Measurements from ENCODE around the gene NR1D1.

The NR1D1 gene

DNA sequence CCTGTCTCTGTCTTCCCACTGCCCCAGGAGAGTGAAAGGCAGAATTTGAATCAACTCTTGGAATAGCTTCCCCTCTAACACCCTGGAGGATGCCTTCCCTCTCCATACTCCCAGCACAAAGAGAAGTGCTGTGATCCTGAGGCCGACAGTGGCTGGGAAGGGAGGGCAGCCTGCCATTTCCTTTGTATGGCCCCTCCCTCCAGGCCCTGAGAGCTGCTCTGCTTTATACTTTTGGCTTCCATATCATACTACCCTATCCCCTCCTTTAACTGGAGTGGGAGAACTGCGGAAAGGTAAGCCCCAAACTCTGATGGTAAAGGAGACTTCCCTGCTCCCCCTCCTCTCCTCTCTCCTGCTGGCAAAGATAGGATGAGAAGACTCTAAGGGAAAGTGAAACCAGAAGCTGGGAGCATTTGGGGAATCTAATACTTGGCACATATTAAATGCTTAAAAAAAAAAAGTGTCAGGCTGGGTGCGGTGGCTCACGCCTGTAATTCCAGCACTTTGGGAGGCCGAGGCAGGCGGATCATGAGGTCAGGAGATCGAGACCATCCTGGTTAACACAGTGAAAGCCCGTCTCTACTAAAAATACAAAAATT, 42.1 kb downstream of the NR1D1 start:
- no peak for DNase-seq

DNA sequence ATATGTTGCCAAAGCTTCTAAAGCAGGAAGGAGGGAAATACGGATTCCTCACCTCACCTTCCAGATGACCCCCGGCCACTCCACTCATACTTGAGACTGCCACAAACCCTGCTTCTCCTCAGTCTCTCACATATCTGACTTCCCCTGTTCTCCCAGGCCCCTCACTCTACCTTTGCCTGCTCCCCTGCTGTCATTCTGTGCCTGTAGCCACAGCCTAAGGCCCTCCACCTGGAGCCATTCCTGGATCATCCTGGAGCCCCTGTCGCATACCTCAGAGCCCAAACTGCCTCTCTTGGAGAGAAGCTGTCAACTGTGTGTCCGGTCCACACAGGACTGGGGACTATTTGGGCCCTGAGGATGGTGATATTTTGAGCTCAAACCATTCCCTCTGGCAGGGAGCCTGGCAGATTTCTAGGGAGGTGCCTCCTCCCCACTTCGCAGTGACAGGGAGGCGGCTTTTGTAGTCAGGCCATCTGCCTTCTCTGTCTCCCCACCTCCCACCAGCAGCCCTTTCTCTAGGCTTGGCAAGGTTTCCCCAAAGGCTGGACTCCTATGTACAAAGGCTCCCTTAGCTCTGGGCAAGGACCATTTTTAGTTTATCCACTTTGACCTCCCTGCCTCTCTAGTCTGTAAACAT, 43.9 kb downstream of the NR1D1 start:
- no peak overlapping the region for H3K9ac ChIP-seq (ENCODE audit: low read length)
- H3K9me3 ChIP-seq (replicated peaks; ENCODE audit: insufficient read depth, low read length): no peaks in the 10 kb centered on the region
- H3K27me3 ChIP-seq (replicated peaks; ENCODE audit: insufficient read depth, low read length): peaks cover 50% of the 10 kb centered on the region
- H2AFZ ChIP-seq (ENCODE audit: low read length): no peak overlapping the region
- TF ChIP-seq, protein P1, sequence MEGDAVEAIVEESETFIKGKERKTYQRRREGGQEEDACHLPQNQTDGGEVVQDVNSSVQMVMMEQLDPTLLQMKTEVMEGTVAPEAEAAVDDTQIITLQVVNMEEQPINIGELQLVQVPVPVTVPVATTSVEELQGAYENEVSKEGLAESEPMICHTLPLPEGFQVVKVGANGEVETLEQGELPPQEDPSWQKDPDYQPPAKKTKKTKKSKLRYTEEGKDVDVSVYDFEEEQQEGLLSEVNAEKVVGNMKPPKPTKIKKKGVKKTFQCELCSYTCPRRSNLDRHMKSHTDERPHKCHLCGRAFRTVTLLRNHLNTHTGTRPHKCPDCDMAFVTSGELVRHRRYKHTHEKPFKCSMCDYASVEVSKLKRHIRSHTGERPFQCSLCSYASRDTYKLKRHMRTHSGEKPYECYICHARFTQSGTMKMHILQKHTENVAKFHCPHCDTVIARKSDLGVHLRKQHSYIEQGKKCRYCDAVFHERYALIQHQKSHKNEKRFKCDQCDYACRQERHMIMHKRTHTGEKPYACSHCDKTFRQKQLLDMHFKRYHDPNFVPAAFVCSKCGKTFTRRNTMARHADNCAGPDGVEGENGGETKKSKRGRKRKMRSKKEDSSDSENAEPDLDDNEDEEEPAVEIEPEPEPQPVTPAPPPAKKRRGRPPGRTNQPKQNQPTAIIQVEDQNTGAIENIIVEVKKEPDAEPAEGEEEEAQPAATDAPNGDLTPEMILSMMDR (IDR thresholded peaks at IDR 0.05; ENCODE audit: low read length): no peak
- no peak for TF ChIP-seq EZH2 (optimal IDR thresholded peaks at IDR 0.05; ENCODE audit: low read depth, low read length)
- no peak for TF ChIP-seq EZH2phosphoT487 (IDR thresholded peaks at IDR 0.05; ENCODE audit: low read length)
- no peaks in the 10 kb centered on the region for H3K9me2 ChIP-seq (replicated peaks; ENCODE audit: insufficient read depth, low read length)
- H3K36me3 ChIP-seq (replicated peaks; ENCODE audit: insufficient read depth, low read length): no peaks in the 10 kb centered on the region
- no peak for DNase-seq
- H3F3A ChIP-seq (ENCODE audit: insufficient read depth, low read length): no peaks in the 10 kb centered on the region
- H3K4me1 ChIP-seq (ENCODE audit: low read length): peaks cover 5% of the 10 kb centered on the region
- H4K20me1 ChIP-seq (ENCODE audit: insufficient read depth, low read length): no peaks in the 10 kb centered on the region
- no peak overlapping the region for H3K4me3 ChIP-seq (ENCODE audit: low read length)
- peaks cover 13% of the 10 kb centered on the region for H3K79me2 ChIP-seq (ENCODE audit: low read length)
- no peak overlapping the region for H3K4me2 ChIP-seq (ENCODE audit: low read depth, low read length)
- no peak overlapping the region for H3K27ac ChIP-seq (ENCODE audit: low read length)

More for the DNA sequence above, 42.1 kb downstream of the NR1D1 start:
- Histone ChIP-seq H4K20me1 (ENCODE audit: insufficient read depth, low read length) (no peaks in the 10 kb centered on the region), H3F3A (ENCODE audit: insufficient read depth, low read length) (no peaks in the 10 kb centered on the region), H3K9ac (ENCODE audit: low read length) (no peak overlapping the region), H3K4me1 (ENCODE audit: low read length) (peaks cover 9% of the 10 kb centered on the region), H2AFZ (ENCODE audit: low read length) (no peak overlapping the region), H3K4me3 (ENCODE audit: low read length) (no peak overlapping the region), H3K9me2 (replicated peaks; ENCODE audit: insufficient read depth, low read length) (no peaks in the 10 kb centered on the region), H3K9me3 (replicated peaks; ENCODE audit: insufficient read depth, low read length) (no peaks in the 10 kb centered on the region), H3K36me3 (replicated peaks; ENCODE audit: insufficient read depth, low read length) (no peaks in the 10 kb centered on the region), H3K27me3 (replicated peaks; ENCODE audit: insufficient read depth, low read length) (peaks cover 58% of the 10 kb centered on the region), H3K79me2 (ENCODE audit: low read length) (peaks cover 9% of the 10 kb centered on the region), H3K27ac (ENCODE audit: low read length) (no peak overlapping the region), H3K4me2 (ENCODE audit: low read depth, low read length) (no peak overlapping the region)
- TF ChIP-seq EZH2phosphoT487 (IDR thresholded peaks at IDR 0.05; ENCODE audit: low read length) (no peak), EZH2 (optimal IDR thresholded peaks at IDR 0.05; ENCODE audit: low read depth, low read length) (no peak)
- TF ChIP-seq, protein P1 (IDR thresholded peaks at IDR 0.05; ENCODE audit: low read length): no peak

All from MM.1S (cell line).